ENCODE measurements around the gene DDRGK1.

- TF ChIP-seq GATA3 (IDR thresholded peaks at IDR 0.05; ENCODE audit: low read depth, low read length) (no peak), GATA2 (IDR thresholded peaks at IDR 0.05; ENCODE audit: low read depth, low read length) (no peak)
These were observed 34.1 kb upstream of the DDRGK1 start for GRCh38 chr20:3238616-3239025.
